IMR-90 (cell line): ENCODE data around the gene CCNL2. TPM values are rescaled to one million over a fixed set of nuclear protein-coding genes. Genes with fewer than 3 reads are reported as not detected.
A peak's percentile ranks its signal among the peaks of the same experiment; 100 is the strongest.

Experiments
- ATAC-seq: fragments of 200-7000 bp; cut with Tn5 transposase; 2 replicates; pipeline ENCODE4 v1.9.1; 2020; ENCODE audit warnings: low read depth, mild to moderate bottlenecking, moderate library complexity
- BruUV-seq: library from RNA; stranded (reverse); fragments of 400-500 nt; replicated peaks from 2 replicates; lab custom pipeline; 2021; lab: Mats Ljungman, UMichigan
- CTCF ChIA-PET: fragments of 300-600 bp; formaldehyde crosslinking; extraction: SDS; loops from one replicate; lab custom pipeline; 2021; ENCODE audit warnings: antibody characterized with exemption; lab: Yijun Ruan, JAX
- POLR2A ChIA-PET: fragments of 300-600 bp; sonication (Branson Sonifier 250); formaldehyde crosslinking; loops from one replicate; lab custom pipeline; 2022; ENCODE audit warnings: antibody characterized with exemption; ENCODE audit not compliant: unreplicated experiment; lab: Charles Lee
- DNase-seq: peaks from one replicate; pipeline ENCODE4 v3.0.0; 2013
- H2AFZ ChIP-seq: replicated peaks from 2 replicates; pipeline ENCODE3; 2013; ENCODE audit warnings: low read length, mild to moderate bottlenecking; ENCODE audit not compliant: poor library complexity
- H2AK5ac ChIP-seq: 2 replicates; pipeline ENCODE4 v1.6.1; 2013; ENCODE audit warnings: low read depth, low read length, inconsistent platforms
- H2AK9ac ChIP-seq: replicated peaks from 2 replicates; pipeline ENCODE3; 2013; ENCODE audit warnings: mild to moderate bottlenecking, low read depth, low read length, moderate library complexity; ENCODE audit not compliant: poor library complexity
- H2BK120ac ChIP-seq: 2 replicates; pipeline ENCODE4 v1.6.1; 2013; ENCODE audit warnings: low read depth, low read length, inconsistent platforms
- H2BK15ac ChIP-seq: 3 replicates; pipeline ENCODE4 v1.6.1; 2013; ENCODE audit warnings: low read depth, low read length, inconsistent platforms
- H2BK20ac ChIP-seq: 2 replicates; pipeline ENCODE4 v1.6.1; 2013; ENCODE audit warnings: low read depth, mild to moderate bottlenecking, inconsistent platforms, low read length, moderate library complexity
- H2BK5ac ChIP-seq: 2 replicates; pipeline ENCODE4 v1.6.1; 2013; ENCODE audit warnings: mild to moderate bottlenecking, low read depth, low read length, inconsistent platforms; ENCODE audit not compliant: poor library complexity, severe bottlenecking
- H3K14ac ChIP-seq: replicated peaks from 2 replicates; pipeline ENCODE4 v1.6.1; 2013; ENCODE audit warnings: low read depth, low read length, inconsistent platforms
- H3K18ac ChIP-seq: 2 replicates; pipeline ENCODE4 v1.6.1; 2013; ENCODE audit warnings: low read depth, low read length, control low read depth
- H3K23ac ChIP-seq: 2 replicates; pipeline ENCODE4 v1.6.1; 2013; ENCODE audit warnings: low read depth, low read length, inconsistent platforms
- H3K27ac ChIP-seq: 2 replicates; pipeline ENCODE4 v1.5.1; 2013; ENCODE audit warnings: mild to moderate bottlenecking, control low read depth, low read length; ENCODE audit not compliant: insufficient read depth
- H3K27me3 ChIP-seq: 2 replicates; pipeline ENCODE4 v1.6.1; 2013; ENCODE audit warnings: low read length; ENCODE audit not compliant: control insufficient read depth, insufficient read depth
- H3K36me3 ChIP-seq: 2 replicates; pipeline ENCODE4 v1.6.1; 2013; ENCODE audit warnings: low read length, mixed read lengths; ENCODE audit not compliant: control insufficient read depth, insufficient read depth
- H3K4ac ChIP-seq: 2 replicates; pipeline ENCODE4 v1.6.1; 2013; ENCODE audit warnings: low read depth, low read length, inconsistent platforms
- H3K4me1 ChIP-seq: 2 replicates; pipeline ENCODE4 v1.6.1; 2013; ENCODE audit warnings: low read length, mixed read lengths; ENCODE audit not compliant: control insufficient read depth, insufficient read depth
- H3K4me2 ChIP-seq: 2 replicates; pipeline ENCODE4 v1.6.1; 2013; ENCODE audit warnings: low read depth, mild to moderate bottlenecking, control low read depth, low read length, moderate library complexity
- H3K4me3 ChIP-seq: 2 replicates; pipeline ENCODE4 v1.5.1; 2013; ENCODE audit warnings: low read depth, mild to moderate bottlenecking, control low read depth, low read length, moderate library complexity; ENCODE audit not compliant: insufficient read depth
- H3K56ac ChIP-seq: 2 replicates; pipeline ENCODE4 v1.6.1; 2013; ENCODE audit warnings: low read length, inconsistent platforms; ENCODE audit not compliant: insufficient read depth; ENCODE audit errors: extremely low read depth
- H3K79me1 ChIP-seq, 2 experiments: 2 replicates each; pipeline ENCODE4 v1.6.1; 2013; ENCODE audit warnings: low read length in 2 of 2, inconsistent platforms in 1 of 2, low read depth in 1 of 2
- H3K9ac ChIP-seq: 2 replicates; pipeline ENCODE4 v1.6.1; 2013; ENCODE audit warnings: low read depth, low read length, control low read depth
- H3K9me1 ChIP-seq: 2 replicates; pipeline ENCODE4 v1.6.1; 2013; ENCODE audit warnings: low read length, inconsistent platforms; ENCODE audit not compliant: insufficient read depth
- H3K9me3 ChIP-seq: 2 replicates; pipeline ENCODE4 v1.6.1; 2013; ENCODE audit warnings: low read length; ENCODE audit not compliant: control insufficient read depth, insufficient read depth
- H4K20me1 ChIP-seq: 2 replicates; pipeline ENCODE4 v1.6.1; 2013; ENCODE audit warnings: low read length, inconsistent platforms; ENCODE audit not compliant: insufficient read depth
- H4K5ac ChIP-seq: 2 replicates; pipeline ENCODE4 v1.6.1; 2013; ENCODE audit warnings: mild to moderate bottlenecking, low read depth, low read length, control low read depth
- H4K8ac ChIP-seq, 2 experiments: 2 replicates each; pipeline ENCODE4 v1.6.1; 2013; ENCODE audit warnings: low read depth in 2 of 2, low read length in 2 of 2, control low read depth in 1 of 2, inconsistent platforms in 1 of 2
- H4K91ac ChIP-seq: 2 replicates; pipeline ENCODE4 v1.6.1; 2013; ENCODE audit warnings: low read depth, low read length, inconsistent platforms; ENCODE audit not compliant: insufficient read depth
- BHLHE40 ChIP-seq: fragments of 150-350 bp; IDR thresholded peaks from 2 replicates; pipeline ENCODE4 v1.6.1; 2016; ENCODE audit warnings: mild to moderate bottlenecking, low read depth, low read length
- CTCF ChIP-seq: conservative IDR thresholded peaks from 2 replicates; pipeline ENCODE4 v1.5.1; 2012; ENCODE audit warnings: mild to moderate bottlenecking, low read depth, low read length, improper control_type of control experiment
- POLR2A ChIP-seq: IDR thresholded peaks from 2 replicates; pipeline ENCODE4 v1.6.1; 2012; ENCODE audit warnings: mild to moderate bottlenecking, low read depth, low read length
- RCOR1 ChIP-seq: IDR thresholded peaks from 2 replicates; pipeline ENCODE4 v1.6.1; 2012; ENCODE audit warnings: mild to moderate bottlenecking, low read length, improper control_type of control experiment; ENCODE audit not compliant: insufficient replicate concordance
- SMC3 ChIP-seq: fragments of 150-350 bp; IDR thresholded peaks from 2 replicates; pipeline ENCODE4 v1.6.1; 2016; ENCODE audit warnings: low read depth, mild to moderate bottlenecking, antibody characterized with exemption, low read length, moderate library complexity
- USF2 ChIP-seq: fragments of 150-350 bp; IDR thresholded peaks from 2 replicates; pipeline ENCODE4 v1.6.1; 2017; ENCODE audit warnings: mild to moderate bottlenecking, antibody characterized with exemption, low read length, low read depth
- WGBS, 2 experiments: methylation state at CpG; one replicate each; pipeline versions ENCODE4 v1.1.5 to v1.1.7; 2013; ENCODE audit warnings: missing lambda C conversion rate in 2 of 2; ENCODE audit not compliant: insufficient read length in 1 of 2; ENCODE audit errors: extremely low coverage in 2 of 2; 5-methylcytosine and 5-hydroxymethylcytosine counted together
- dilution Hi-C: fragments of 300-500 bp; cut with HindIII; formaldehyde crosslinking; loops from one replicate; pipeline ENCODE4 v1.14.3; 2018; ENCODE audit warnings: low sequenced_read_pairs; ENCODE audit not compliant: unreplicated experiment
- in situ Hi-C: fragments of 300-500 bp; cut with MboI; formaldehyde crosslinking; loops from 3 replicates; pipeline ENCODE4 v1.14.3; 2019; ENCODE audit warnings: low sequenced_read_pairs, inconsistent platforms, mixed read lengths
- intact Hi-C: fragments of 100-400 bp; cut with micrococcal nuclease; formaldehyde crosslinking; loops from 2 replicates; pipeline ENCODE4 v1.10.0; 2022
- polyA plus RNA-seq, 3 experiments: library from polyadenylated mRNA; depleted of rRNA; stranded (reverse); fragments of >200 nt; gene quantifications; 2 replicates each; pipeline ENCODE4 v1.2.3, GENCODE V29; 2012; ENCODE audit warnings: low replicate concordance in 1 of 3
- total RNA-seq: library from RNA; depleted of rRNA; stranded (reverse); fragments of >200 nt; gene quantifications from 2 replicates; pipeline ENCODE4 v1.2.3, GENCODE V29; 2012

The CCNL2 gene
- total and polyA plus RNA-seq, 2 of the 4 experiments (the other 2 are of a cell fraction): 53.9 to 239 TPM

GRCh38 chr1:1422465-1423244 lies 23.5 kb upstream of the CCNL2 start:
- H3K4me1 ChIP-seq: peaks cover 3% of the 10 kb centered on the region; the same call in 1 of the 2 replicates
- no peaks in the 10 kb centered on the region for H4K20me1 ChIP-seq
- H2BK120ac ChIP-seq: peak overlapping the region; percentile 54; the same call in 1 of the 2 replicates
- H3K9me3 ChIP-seq: no peaks in the 10 kb centered on the region
- H3K9ac ChIP-seq: no peak overlapping the region
- TF ChIP-seq CTCF: no peak
- no peak for TF ChIP-seq BHLHE40
- no peak for TF ChIP-seq SMC3
- no peak for TF ChIP-seq RCOR1
- no peak for TF ChIP-seq USF2
- TF ChIP-seq POLR2A: no peak
- no peak overlapping the region for H2BK20ac ChIP-seq
- H3K4me2 ChIP-seq: no peak overlapping the region
- H2AFZ ChIP-seq: peak overlapping the region; percentile 84
- no peaks in the 10 kb centered on the region for H3K79me1 ChIP-seq
- no peak overlapping the region for H2BK5ac ChIP-seq
- H3K27ac ChIP-seq: no peak overlapping the region
- H2AK5ac ChIP-seq: no peak overlapping the region
- ChIA-PET POLR2A (no interaction called here), CTCF (no interaction called here)
- intact Hi-C loops: no loop called here
- no peaks in the 10 kb centered on the region for H3K36me3 ChIP-seq
- 80% methylated on average over 15 of the region's 29 CpGs; no CpG with 5 or more reads in 1 of the 2 experiments for WGBS, 2 experiments
- no peak overlapping the region for H3K4me3 ChIP-seq
- peak; percentile 31; the same call in 1 of the 2 replicates for ATAC-seq
- H3K27me3 ChIP-seq: no peaks in the 10 kb centered on the region
- H4K91ac ChIP-seq: no peak overlapping the region
- H3K56ac ChIP-seq: no peak overlapping the region
- H3K18ac ChIP-seq: no peak overlapping the region
- H2AK9ac ChIP-seq: peak overlapping the region; percentile 29
- 0 out of 3 replicates have a peak overlapping the region, but pooled peaks have one; percentile 61 for H2BK15ac ChIP-seq
- H4K5ac ChIP-seq: no peak overlapping the region
- no peaks in the 10 kb centered on the region for H3K9me1 ChIP-seq
- H3K23ac ChIP-seq: no peak overlapping the region
- dilution Hi-C loops: no loop called here
- no peak overlapping the region for H3K4ac ChIP-seq
- H4K8ac ChIP-seq: peak overlapping the region; percentile 36 to 66; a peak in 3 of 4 replicates
- in situ Hi-C loops: no loop called here
- no peak overlapping the region; the same call in 1 of the 2 replicates for H3K14ac ChIP-seq
- peak; percentile 50 for DNase-seq
- BruUV-seq: no TSS peak
